ENCODE data around the gene CDH23.
"Not testable (repeated sequence)": the region's sequence is repeated elsewhere in the genome, so short reads cannot be mapped to it uniquely, and the experiment has no call there.

Gene CDH23

DNA sequence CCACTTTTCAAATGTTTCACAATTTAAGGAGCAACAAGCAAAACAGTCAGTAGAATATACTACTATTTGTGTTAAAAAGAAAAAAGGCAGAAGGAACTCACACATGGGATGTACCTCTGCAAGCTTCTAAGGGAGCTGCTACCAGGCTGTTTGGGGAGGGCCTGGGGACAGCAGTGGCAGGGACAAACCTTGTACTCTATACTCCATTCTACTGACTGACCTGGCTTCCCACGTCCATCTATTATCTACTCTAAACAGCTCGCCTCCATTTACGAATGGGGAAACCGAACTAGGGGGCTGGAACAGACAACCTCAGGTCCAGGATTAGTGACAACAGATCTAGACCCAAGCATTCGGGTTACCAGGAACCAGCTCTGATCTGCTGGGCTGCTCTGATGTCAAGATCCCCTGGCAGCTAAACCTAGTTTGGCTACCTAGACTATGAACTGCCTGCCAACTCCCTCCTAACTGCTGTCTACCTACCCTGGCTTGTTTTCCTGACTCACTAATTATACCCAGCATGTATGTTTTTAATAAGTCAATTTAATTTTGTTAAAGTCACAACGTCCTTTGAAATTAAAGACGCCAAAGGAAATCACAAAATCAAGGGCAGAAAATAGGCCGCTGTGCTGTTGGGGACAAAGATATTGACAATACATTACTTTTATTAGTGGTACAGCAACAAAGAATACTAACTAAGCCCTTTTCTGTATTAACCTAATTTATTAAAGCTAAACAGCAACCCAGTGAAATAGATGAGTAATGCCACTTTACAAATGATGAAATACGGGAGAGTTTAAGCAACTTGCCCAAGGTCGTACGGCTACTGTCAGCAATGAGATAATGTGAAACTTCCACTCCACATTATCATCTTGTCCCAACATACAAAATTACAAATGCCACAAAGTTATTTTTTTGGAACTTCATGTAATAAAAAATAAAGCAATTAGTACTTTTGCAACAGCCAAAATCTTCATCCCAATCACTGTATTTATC is 449.0 kb downstream of the CDH23 start:
- Mint-ChIP-seq H3K9me3 (no peaks in the 10 kb centered on the region), H3K4me1 (ENCODE audit: low read depth) (peaks cover 74% of the 10 kb centered on the region), H3K36me3 (ENCODE audit: low read depth) (peaks cover 7% of the 10 kb centered on the region), H3K4me3 (no peak overlapping the region), H3K27ac (no peak overlapping the region), H3K27me3 (no peaks in the 10 kb centered on the region)
- no peak for DNase-seq

- H3K4me3 Mint-ChIP-seq: no peak overlapping the region
- no peak for DNase-seq
- peaks cover 8% of the 10 kb centered on the region for H3K36me3 Mint-ChIP-seq (ENCODE audit: low read depth)
- no peaks in the 10 kb centered on the region for H3K27me3 Mint-ChIP-seq
- no peak overlapping the region for H3K27ac Mint-ChIP-seq
- H3K9me3 Mint-ChIP-seq: no peaks in the 10 kb centered on the region
- peaks cover 75% of the 10 kb centered on the region for H3K4me1 Mint-ChIP-seq (ENCODE audit: low read depth)
Measured at GRCh38 chr10:71846816-71847215, 450.1 kb downstream of the CDH23 start.

- H3K27ac Mint-ChIP-seq: no peak overlapping the region
- H3K27me3 Mint-ChIP-seq: no peaks in the 10 kb centered on the region
- no peak for DNase-seq
Measured at GRCh38 chr10:71847418-71847817, 450.7 kb downstream of the CDH23 start.

DNA sequence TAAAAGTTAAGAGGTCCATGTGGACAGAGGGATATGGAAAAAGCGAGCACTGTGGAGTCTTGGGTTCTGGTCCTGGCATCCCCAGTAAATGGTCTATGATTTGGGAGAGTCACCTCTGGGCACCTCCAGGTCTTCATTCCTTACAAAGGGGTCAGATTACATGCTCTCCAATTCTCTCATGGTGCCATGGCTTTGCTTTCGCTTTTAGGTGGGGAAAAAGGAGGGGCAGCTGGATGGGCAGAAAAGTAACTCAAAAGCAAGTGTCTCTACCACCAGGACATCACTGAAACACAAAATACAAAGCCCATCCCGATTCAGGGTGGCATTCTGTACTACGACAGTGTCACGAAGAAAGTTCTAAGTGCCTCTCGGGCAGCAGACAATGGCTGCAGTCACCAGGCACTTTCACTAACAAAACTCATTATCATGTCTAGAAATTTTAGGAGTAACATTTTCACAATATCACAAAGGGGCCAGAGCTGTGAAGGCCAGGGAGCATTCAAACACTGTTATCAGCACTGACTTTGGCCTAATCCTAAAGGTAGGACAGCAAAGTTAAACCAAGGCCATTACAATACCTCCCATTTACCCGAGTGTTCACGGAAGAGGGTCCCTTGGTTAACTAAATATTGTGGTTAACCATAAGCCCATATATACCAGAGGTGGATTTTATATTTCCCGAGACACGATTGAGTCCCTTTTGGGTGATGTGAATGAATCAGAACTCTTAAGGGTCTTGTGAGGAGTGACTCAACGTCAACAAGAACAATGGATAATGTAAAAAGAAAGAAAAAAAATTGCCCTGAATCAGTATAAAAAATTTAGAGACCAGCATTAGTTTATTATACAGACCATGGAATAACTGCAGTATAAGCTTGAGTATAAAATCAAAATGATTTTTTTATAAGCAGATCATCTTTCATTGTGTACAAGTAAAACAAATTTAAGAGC is 451.9 kb downstream of the CDH23 start:
- no peak for DNase-seq
- no peaks in the 10 kb centered on the region for H3K9me3 Mint-ChIP-seq
- H3K36me3 Mint-ChIP-seq (ENCODE audit: low read depth): peaks cover 8% of the 10 kb centered on the region
- peak overlapping the region; percentile 90 for H3K4me3 Mint-ChIP-seq
- peaks cover 63% of the 10 kb centered on the region for H3K4me1 Mint-ChIP-seq (ENCODE audit: low read depth)
- H3K27ac Mint-ChIP-seq: no peak overlapping the region
- H3K27me3 Mint-ChIP-seq: no peaks in the 10 kb centered on the region

More at GRCh38 chr10:71847418-71847817, 450.7 kb downstream of the CDH23 start:
- H3K9me3 Mint-ChIP-seq: no peaks in the 10 kb centered on the region
- H3K36me3 Mint-ChIP-seq (ENCODE audit: low read depth): peaks cover 8% of the 10 kb centered on the region
- peaks cover 74% of the 10 kb centered on the region for H3K4me1 Mint-ChIP-seq (ENCODE audit: low read depth)
- no peak overlapping the region for H3K4me3 Mint-ChIP-seq

GRCh38 chr10:71849461-71849908 is 452.8 kb downstream of the CDH23 start:
- no peak for DNase-seq
- H3K4me3 Mint-ChIP-seq: peak overlapping the region; percentile 90
- H3K36me3 Mint-ChIP-seq (ENCODE audit: low read depth): peaks cover 8% of the 10 kb centered on the region
- peaks cover 56% of the 10 kb centered on the region for H3K4me1 Mint-ChIP-seq (ENCODE audit: low read depth)
- H3K27me3 Mint-ChIP-seq: no peaks in the 10 kb centered on the region
- no peak overlapping the region for H3K27ac Mint-ChIP-seq
- H3K9me3 Mint-ChIP-seq: no peaks in the 10 kb centered on the region

DNA sequence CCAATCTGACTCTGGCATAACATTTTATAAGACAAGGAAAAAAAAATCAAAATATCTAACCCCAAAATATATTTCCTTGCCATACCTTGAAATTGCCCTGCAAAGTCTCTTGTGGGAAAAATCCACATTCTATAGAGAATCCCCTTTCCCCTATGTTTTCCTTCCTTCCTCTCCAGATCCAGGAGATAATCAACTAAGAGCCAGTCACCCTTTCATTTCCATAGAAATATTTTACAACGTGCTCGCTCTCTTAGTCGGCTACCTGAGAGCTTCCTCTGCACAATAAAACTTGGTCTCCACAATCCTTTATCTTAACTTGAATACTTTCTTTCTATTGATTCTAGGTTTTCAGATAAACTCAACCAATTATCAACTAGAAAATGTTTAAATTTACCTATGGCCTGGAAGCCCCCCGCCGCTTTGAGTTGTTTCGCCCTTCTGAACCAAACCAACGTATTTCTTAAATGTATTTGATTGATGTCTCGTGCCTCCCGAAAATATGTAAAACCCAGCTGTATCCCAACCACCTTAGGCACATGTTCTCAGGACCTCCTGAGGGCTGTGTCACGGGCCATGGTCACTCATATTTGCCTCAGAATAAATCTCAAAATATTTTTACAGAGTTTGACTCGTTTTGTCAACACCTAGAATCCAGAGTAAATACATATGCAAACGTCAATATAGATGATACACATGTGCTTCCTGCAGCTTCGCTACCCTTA is 453.5 kb downstream of the CDH23 start:
- peaks cover 51% of the 10 kb centered on the region for H3K4me1 Mint-ChIP-seq (ENCODE audit: low read depth)
- peak overlapping the region; percentile 90 for H3K4me3 Mint-ChIP-seq
- no peaks in the 10 kb centered on the region for H3K9me3 Mint-ChIP-seq
- peak overlapping the region; percentile 88 for H3K27ac Mint-ChIP-seq
- peaks cover 8% of the 10 kb centered on the region for H3K36me3 Mint-ChIP-seq (ENCODE audit: low read depth)
- DNase-seq: no peak
- H3K27me3 Mint-ChIP-seq: no peaks in the 10 kb centered on the region

- H3K27me3 Mint-ChIP-seq: no peaks in the 10 kb centered on the region
- H3K4me3 Mint-ChIP-seq: peak within 1 kb of the TSS; percentile 90
- peak; percentile 99 for DNase-seq
- H3K36me3 Mint-ChIP-seq (ENCODE audit: low read depth): peaks cover 8% of the 10 kb centered on the region
- no peaks in the 10 kb centered on the region for H3K9me3 Mint-ChIP-seq
- peak within 1 kb of the TSS; percentile 88 for H3K27ac Mint-ChIP-seq
- H3K4me1 Mint-ChIP-seq (ENCODE audit: low read depth): peaks cover 45% of the 10 kb centered on the region
Measured at GRCh38 chr10:71850743-71851464, 454.2 kb downstream of the CDH23 start, which contains the start of gene PSAP. TSS of gene PSAP (minus strand) at chr10:71851251. CDS start at chr10:71851221, 30 bp downstream.

DNA sequence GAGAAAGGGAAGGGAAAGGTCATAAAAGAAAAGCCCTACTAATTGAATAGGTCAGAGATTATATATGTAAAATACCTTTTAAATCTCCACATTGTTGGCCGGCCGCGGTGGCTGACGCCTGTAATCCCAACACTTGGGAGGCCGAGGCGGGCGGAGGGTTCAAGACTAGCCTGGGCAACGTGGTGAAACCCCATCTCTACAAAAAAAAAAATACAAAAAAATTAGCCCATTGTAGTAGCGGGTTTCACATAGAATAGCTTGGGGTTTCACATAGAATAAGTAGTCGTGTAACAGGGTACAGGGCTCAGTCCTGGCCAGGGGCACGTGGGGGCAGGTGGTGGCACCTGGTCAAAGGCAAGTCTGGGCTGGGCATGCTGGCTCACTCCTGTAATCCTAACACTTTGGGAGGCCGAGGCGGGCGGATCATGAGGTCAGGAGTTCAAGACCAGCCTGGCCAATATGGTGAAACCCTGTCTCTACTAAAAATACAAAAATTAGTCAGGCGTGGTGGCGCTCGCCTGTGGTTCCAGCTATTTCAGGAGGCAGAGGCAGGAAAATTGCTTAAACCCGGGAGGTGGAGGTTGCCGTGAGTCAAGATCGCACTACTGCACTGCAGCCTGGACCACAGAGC is 454.9 kb downstream of the CDH23 start:
- H3K4me1 Mint-ChIP-seq (ENCODE audit: low read depth): peaks cover 43% of the 10 kb centered on the region
- not testable (repeated sequence) for DNase-seq; H3K27me3 Mint-ChIP-seq; H3K9me3 Mint-ChIP-seq; H3K36me3 Mint-ChIP-seq (ENCODE audit: low read depth)
- peak overlapping the region; percentile 88 for H3K27ac Mint-ChIP-seq
- peak overlapping the region; percentile 90 for H3K4me3 Mint-ChIP-seq

- H3K27me3 Mint-ChIP-seq: no peaks in the 10 kb centered on the region
- H3K4me1 Mint-ChIP-seq (ENCODE audit: low read depth): peaks cover 38% of the 10 kb centered on the region
- no peak for DNase-seq
- H3K36me3 Mint-ChIP-seq (ENCODE audit: low read depth): peaks cover 8% of the 10 kb centered on the region
- no peak overlapping the region for H3K4me3 Mint-ChIP-seq
- no peaks in the 10 kb centered on the region for H3K9me3 Mint-ChIP-seq
- H3K27ac Mint-ChIP-seq: no peak overlapping the region
Measured at GRCh38 chr10:71852355-71852937, 455.7 kb downstream of the CDH23 start.

DNA sequence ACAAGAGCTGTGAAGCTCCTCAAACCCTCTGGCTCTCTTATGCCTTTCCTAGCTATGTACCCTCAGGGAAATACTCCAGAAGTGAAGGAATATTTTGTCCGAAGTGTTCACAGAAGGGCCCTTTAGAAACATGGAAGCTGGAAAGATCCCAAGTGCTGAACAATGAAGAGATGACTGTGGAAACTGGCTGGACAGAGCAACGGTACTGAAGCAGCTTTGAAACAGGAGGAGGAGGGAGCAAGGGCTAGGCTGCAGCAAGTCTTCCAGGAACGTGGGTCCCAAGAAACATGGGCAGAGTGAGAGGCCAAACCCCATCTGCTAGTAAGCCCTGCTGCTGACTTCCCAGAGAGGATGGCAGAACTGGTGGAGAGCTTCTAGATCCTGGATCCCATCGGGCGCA is 457.3 kb downstream of the CDH23 start:
- Mint-ChIP-seq H3K27ac (no peak overlapping the region), H3K27me3 (no peaks in the 10 kb centered on the region), H3K4me1 (ENCODE audit: low read depth) (peaks cover 22% of the 10 kb centered on the region), H3K36me3 (ENCODE audit: low read depth) (peaks cover 8% of the 10 kb centered on the region), H3K9me3 (no peaks in the 10 kb centered on the region), H3K4me3 (no peak overlapping the region)
- DNase-seq: no peak

DNA sequence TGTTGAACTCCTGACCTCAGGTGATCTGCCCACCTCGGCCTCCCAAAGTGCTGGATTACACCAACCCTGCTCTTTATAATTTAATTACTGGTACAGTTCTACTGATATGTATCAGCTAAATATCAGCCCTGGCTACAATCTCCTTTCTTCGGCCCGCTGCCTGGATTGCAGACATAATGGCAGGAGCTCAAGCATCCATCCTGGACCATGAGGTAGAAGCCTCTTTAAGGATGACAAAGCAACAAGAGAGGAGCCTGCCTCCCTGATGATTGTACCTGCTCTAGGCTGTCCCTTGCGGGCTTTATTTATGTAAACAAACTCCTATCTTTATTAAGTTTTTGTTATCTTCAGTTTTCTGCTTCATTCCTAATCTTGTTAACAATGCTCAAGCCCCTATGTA is 459.9 kb downstream of the CDH23 start:
- Mint-ChIP-seq H3K4me3 (no peak overlapping the region), H3K4me1 (ENCODE audit: low read depth) (peaks cover 14% of the 10 kb centered on the region), H3K36me3 (ENCODE audit: low read depth) (no peaks in the 10 kb centered on the region), H3K27me3 (no peaks in the 10 kb centered on the region), H3K27ac (no peak overlapping the region), H3K9me3 (no peaks in the 10 kb centered on the region)
- DNase-seq: no peak

GRCh38 chr10:71857934-71858890 is 461.5 kb downstream of the CDH23 start:
- Mint-ChIP-seq H3K4me3 (no peak overlapping the region), H3K4me1 (ENCODE audit: low read depth) (peaks cover 11% of the 10 kb centered on the region), H3K36me3 (ENCODE audit: low read depth) (no peaks in the 10 kb centered on the region), H3K27ac (no peak overlapping the region), H3K27me3 (no peaks in the 10 kb centered on the region), H3K9me3 (no peaks in the 10 kb centered on the region)
- DNase-seq: no peak
